GM10266 (cell line): ENCODE data around the gene ODAD3.
"Not testable (repeated sequence)": the region's sequence is repeated elsewhere in the genome, so short reads cannot be mapped to it uniquely, and the experiment has no call there.

Experiments used
- DNase-seq: peaks from one replicate; pipeline ENCODE4 v3.0.0; 2012; ENCODE audit errors: extremely low spot score
- TF ChIP-seq, protein P1 (sequence below): IDR thresholded peaks from 2 replicates; pipeline ENCODE4 v1.5.1; 2012; ENCODE audit warnings: mild to moderate bottlenecking, low read depth; ENCODE audit not compliant: control insufficient read depth, insufficient read depth; ENCODE audit errors: missing control alignments

Gene ODAD3

DNA sequence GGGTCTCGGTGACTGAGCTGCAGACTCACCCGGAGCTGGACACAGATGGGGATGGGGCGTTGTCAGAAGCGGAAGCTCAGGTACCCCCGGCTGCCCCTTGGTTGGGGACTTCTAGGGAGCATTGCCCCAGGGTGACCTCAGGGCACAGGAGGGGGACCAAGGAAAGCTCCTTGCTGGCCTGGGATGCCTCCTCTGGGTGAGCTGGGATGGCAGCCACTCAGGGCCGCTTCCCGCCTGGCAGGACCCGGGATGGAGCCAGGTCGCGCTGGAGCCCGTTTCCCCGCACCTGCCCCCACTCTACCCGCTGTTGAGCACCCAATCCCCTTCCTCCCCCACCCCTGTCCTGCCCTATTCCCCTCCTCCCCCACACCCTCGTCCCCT, 11.3 kb upstream of the ODAD3 start:
- TF ChIP-seq, protein P1, sequence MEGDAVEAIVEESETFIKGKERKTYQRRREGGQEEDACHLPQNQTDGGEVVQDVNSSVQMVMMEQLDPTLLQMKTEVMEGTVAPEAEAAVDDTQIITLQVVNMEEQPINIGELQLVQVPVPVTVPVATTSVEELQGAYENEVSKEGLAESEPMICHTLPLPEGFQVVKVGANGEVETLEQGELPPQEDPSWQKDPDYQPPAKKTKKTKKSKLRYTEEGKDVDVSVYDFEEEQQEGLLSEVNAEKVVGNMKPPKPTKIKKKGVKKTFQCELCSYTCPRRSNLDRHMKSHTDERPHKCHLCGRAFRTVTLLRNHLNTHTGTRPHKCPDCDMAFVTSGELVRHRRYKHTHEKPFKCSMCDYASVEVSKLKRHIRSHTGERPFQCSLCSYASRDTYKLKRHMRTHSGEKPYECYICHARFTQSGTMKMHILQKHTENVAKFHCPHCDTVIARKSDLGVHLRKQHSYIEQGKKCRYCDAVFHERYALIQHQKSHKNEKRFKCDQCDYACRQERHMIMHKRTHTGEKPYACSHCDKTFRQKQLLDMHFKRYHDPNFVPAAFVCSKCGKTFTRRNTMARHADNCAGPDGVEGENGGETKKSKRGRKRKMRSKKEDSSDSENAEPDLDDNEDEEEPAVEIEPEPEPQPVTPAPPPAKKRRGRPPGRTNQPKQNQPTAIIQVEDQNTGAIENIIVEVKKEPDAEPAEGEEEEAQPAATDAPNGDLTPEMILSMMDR: no peak
- DNase-seq: no peak

DNA sequence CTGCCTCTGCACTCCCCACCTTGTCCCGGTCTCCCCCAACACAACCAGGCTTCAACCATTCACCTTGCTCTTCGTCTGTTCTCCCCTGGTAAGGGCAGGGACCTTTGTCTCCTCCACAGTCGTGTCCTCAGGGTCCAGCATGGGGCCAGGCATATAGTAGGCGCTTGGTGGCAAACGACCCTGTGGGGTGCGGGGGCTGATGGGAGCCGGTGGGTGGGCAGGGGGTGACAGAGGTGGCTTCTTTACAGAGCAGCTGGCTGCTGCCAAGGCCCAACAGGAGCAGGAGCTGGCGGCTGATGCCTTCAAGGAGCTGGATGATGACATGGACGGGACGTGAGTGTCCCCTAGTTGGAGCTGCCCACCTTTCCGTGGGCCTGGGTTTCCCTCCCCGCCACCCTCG, 10.2 kb upstream of the ODAD3 start:
- TF ChIP-seq, protein P1: no peak
- DNase-seq: no peak

DNA sequence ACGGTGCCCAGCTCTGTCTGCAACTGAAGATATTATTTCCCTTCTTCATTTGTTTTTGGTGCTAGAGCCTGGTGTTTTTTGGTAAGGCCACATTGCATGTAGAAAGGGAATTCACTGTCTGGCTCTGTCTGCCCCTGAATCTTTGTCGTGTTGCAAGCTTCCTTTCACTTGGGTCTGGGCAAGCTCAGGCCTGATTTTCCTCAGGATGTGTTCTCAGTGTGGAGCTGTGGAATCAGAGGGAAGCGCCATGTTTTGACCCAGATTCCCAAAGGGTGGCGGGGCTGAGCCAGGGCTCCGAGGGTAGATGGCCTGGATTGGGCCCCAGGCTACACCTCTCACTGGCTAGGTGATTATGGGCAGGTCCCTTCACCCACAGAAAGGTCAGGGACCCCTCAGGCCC, 9.1 kb upstream of the ODAD3 start:
- no peak for DNase-seq
- TF ChIP-seq, protein P1: no peak

DNA sequence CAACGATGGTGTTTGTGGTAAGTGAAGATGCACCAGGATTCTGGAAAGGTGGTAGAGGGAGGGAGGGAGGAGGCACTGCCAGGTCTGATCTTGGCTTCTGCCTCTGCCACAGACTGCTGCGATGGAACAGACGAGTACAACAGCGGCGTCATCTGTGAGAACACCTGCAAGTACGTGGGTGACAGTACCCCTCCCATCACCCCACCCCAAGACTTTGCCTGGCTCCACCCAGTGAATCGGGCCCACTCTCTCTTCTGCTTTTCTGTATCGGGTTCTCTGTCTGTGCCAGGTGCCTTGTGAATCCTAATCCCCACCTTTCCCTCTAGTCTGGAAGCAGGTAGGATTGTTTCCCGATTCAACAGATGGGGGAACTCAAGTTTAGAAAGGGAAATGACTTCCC, 3.0 kb upstream of the ODAD3 start:
- TF ChIP-seq, protein P1: no peak
- no peak for DNase-seq

DNA sequence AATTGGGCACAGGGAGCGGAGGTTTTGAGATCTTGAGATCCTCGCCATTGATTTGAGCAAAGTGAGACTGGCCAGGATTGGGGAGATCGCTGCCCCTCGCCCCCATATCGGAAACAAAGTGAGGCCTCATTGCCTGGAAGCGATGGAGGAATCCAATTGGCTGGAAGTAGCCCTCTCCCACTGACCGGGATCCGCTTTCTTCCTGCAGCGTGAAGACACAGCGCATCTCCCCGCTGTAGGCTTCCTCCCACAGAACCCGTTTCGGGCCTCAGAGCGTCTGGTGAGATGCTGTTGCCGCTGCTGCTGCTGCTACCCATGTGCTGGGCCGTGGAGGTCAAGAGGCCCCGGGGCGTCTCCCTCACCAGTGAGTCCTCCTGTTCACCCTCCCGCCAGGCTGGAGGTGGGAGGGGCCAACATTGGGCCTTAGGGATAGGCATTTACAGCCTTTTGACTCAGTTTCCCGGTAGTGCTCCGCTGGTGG, 952 bp upstream of the ODAD3 start:
- TF ChIP-seq, protein P1: no peak
- DNase-seq: peak; percentile 15

DNA sequence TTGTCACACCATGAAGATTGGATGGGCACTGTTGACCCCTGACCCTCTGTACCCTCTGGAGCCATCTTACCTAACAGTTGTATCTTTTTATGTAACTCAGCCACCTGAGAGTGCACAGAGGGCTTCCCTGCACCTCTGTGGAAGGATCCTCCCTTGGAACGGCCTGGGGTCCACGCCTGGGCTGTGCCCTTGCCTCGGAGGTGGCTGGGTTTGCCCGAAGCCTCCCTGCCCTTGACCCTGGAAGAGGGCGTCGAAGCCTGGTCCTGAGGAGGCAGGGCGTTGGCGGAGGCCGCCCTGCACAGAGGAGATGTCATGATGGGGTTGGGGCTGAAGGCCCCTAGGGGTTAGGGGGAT, 241 bp downstream of the ODAD3 start:
- no peak for DNase-seq
- TF ChIP-seq, protein P1: no peak

DNA sequence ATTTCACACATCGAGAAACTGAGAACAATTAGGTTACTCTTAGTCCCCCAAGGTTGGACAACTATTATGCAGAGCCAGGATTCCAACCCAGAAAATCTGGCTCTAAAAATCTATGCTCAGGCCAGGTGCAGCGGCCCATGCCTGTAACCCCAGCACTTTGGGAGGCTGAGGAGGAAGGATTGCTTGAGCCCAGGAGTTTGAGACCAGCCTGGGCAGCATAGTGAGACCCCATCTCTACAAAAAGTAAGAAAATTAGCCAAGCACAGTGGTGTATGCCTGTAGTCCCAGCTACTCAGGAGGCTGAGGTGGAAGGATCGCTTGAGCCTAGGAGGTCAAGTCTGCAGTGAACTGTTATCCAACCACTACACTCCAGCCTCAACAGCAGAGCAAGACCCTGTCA, 1.4 kb downstream of the ODAD3 start:
- DNase-seq: not testable (repeated sequence)

DNA sequence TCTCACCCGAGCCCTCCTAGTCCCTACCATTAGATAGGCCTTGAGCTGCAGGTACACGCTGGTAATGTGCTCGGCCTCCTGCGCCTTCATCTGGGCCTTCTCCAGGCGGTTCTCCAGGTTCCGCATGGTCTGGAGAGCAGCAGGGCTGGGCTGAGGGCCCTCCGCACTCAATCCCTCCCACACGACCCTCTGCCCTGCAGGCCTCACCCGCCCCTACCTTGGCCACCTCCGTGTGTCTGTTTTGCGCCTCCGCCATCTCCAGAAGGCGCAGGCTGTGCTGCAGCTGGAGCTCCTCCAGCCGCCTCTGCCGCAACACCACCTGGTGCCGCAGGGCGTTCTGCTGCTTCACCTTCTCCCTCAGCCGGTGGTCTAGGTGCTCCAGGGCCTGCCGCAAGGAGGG, 8.3 kb downstream of the ODAD3 start:
- DNase-seq: no peak
- TF ChIP-seq, protein P1: no peak
